ENCODE measurements around the gene DCAKD.

GRCh38 chr17:45005700-45006099, 45.7 kb downstream of the DCAKD start:
- TF ChIP-seq, protein P1, sequence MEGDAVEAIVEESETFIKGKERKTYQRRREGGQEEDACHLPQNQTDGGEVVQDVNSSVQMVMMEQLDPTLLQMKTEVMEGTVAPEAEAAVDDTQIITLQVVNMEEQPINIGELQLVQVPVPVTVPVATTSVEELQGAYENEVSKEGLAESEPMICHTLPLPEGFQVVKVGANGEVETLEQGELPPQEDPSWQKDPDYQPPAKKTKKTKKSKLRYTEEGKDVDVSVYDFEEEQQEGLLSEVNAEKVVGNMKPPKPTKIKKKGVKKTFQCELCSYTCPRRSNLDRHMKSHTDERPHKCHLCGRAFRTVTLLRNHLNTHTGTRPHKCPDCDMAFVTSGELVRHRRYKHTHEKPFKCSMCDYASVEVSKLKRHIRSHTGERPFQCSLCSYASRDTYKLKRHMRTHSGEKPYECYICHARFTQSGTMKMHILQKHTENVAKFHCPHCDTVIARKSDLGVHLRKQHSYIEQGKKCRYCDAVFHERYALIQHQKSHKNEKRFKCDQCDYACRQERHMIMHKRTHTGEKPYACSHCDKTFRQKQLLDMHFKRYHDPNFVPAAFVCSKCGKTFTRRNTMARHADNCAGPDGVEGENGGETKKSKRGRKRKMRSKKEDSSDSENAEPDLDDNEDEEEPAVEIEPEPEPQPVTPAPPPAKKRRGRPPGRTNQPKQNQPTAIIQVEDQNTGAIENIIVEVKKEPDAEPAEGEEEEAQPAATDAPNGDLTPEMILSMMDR (IDR thresholded peaks at IDR 0.05; ENCODE audit: poor library complexity) = no peak
- TF ChIP-seq EZH2 (IDR thresholded peaks at IDR 0.05; ENCODE audit: borderline replicate concordance) (no peak), EZH2phosphoT487 (IDR thresholded peaks at IDR 0.05; ENCODE audit: low read depth, severe bottlenecking, unreplicated experiment) (no peak)
